Sigmoid colon (tissue), 7 donors: ENCODE data around the gene KLHL29. TPM values are rescaled to one million over a fixed set of nuclear protein-coding genes. Genes with fewer than 3 reads are reported as not detected.
"Not testable (repeated sequence)": the region's sequence is repeated elsewhere in the genome, so short reads cannot be mapped to it uniquely, and the experiment has no call there.

ENCODE experiments used
- DNase-seq: peaks from one replicate; pipeline ENCODE4 v3.0.0-alpha.2; 2019
- H3K27ac ChIP-seq, 4 donors: fragments of 200-600 bp; sonication (generic); one replicate each; pipeline ENCODE4 v1.5.1; 2016 to 2019; ENCODE audit warnings: mild to moderate bottlenecking in 1 of 4
- H3K27me3 ChIP-seq, 3 donors: fragments of 200-600 bp; sonication (generic); one replicate each; pipeline ENCODE4 v1.5.1; 2019; ENCODE audit warnings: mild to moderate bottlenecking in 1 of 3
- H3K36me3 ChIP-seq, 4 donors: fragments of 200-600 bp; sonication (generic); one replicate each; pipeline ENCODE4 v1.5.1; 2016 to 2019
- H3K4me1 ChIP-seq, 4 donors: fragments of 200-600 bp; sonication (generic); one replicate each; pipeline ENCODE4 v1.5.1; 2017 to 2019
- H3K4me3 ChIP-seq, 4 donors: fragments of 200-600 bp; sonication (generic); one replicate each; pipeline ENCODE4 v1.5.1; 2017 to 2019; ENCODE audit warnings: mild to moderate bottlenecking in 2 of 4, moderate library complexity in 1 of 4
- H3K9me3 ChIP-seq, 4 donors: fragments of 200-600 bp in 3 of 4; sonication (generic) in 3 of 4; one replicate each; pipeline versions ENCODE4 v1.5.1 to v1.6.1; 2013 to 2019
- EP300 ChIP-seq, 4 donors: sonication (generic); formaldehyde crosslinking; IDR thresholded peaks; one replicate each; pipeline ENCODE4 v1.6.1; 2017; ENCODE audit warnings: antibody characterized with exemption in 4 of 4
- POLR2A ChIP-seq, 2 donors: fragments of 450-650 bp; IDR thresholded peaks; one replicate each; pipeline ENCODE4 v1.6.1; 2016; ENCODE audit warnings: antibody characterized with exemption in 2 of 2, mild to moderate bottlenecking in 2 of 2, moderate library complexity in 2 of 2
- POLR2AphosphoS5 ChIP-seq, 4 donors: sonication (generic); formaldehyde crosslinking; IDR thresholded peaks; one replicate each; pipeline ENCODE4 v1.6.1; 2017; ENCODE audit warnings: antibody characterized with exemption in 4 of 4
- WGBS, 2 donors: extraction: QIAGEN DNeasy Blood & Tissue Kit; methylation state at CpG; one replicate each; pipeline ENCODE4 v1.1.7; 2013; 5-methylcytosine and 5-hydroxymethylcytosine counted together
- intact Hi-C: fragments of 100-400 bp; cut with DNase I; formaldehyde crosslinking; loops from one replicate; pipeline ENCODE4 v1.15.1; 2023
- polyA plus RNA-seq, 3 donors: library from polyadenylated mRNA; stranded (reverse); fragments of 200-250 nt; gene quantifications; one replicate each; pipeline ENCODE4 v1.2.3, GENCODE V29; 2013
- total RNA-seq, 4 donors: library from RNA; depleted of rRNA; stranded (reverse); fragments of >200 nt; gene quantifications; one replicate each; pipeline ENCODE4 v1.1.0, GENCODE V29; 2016
- TF ChIP-seq, protein P1 (sequence below), 4 experiments: fragments of 450-650 bp in 3 of 4; fragments of 200-600 bp in 1 of 4; IDR thresholded peaks; one replicate each; pipeline ENCODE4 v1.5.1; 2016 to 2019; ENCODE audit warnings: antibody characterized with exemption in 4 of 4, mild to moderate bottlenecking in 3 of 4, moderate library complexity in 2 of 4
- donor health status: healthy with polysubstance abuse.
- donor health status: Bipolar disorder and iron deficiency.
- donor health status: healthy.

The KLHL29 gene
- total and polyA plus RNA-seq, 7 donors, result 0.46 to 25.5 (median 6.3) TPM

DNA sequence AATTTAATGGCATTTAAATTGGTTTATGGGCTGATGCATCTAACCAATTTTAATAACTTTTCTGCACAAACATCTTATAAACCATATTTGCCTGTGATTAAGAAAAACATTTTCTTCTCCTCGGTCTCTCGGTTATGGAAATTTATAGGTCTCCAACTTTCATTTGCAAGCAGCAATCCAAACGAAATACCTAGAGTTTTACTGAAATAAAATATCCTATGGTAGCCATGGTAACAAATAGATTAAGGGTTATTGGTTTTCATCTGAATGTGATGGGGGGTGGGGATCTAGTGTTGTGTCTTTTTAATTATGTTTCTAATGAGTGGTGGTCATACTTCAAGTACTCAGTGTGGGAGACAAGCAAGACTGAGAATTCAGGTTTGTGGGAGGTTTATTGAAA, 2.9 kb downstream of the KLHL29 start:
- Histone ChIP-seq H3K27ac (no peak overlapping the region), H3K27me3 (no peaks in the 10 kb centered on the region), H3K4me3 (no peak overlapping the region), H3K9me3 (no peaks in the 10 kb centered on the region), H3K4me1 (peaks cover 0 to 26% (median 15%) of the 10 kb centered on the region in 4 donors), H3K36me3 (no peaks in the 10 kb centered on the region)
- intact Hi-C loops, result loop anchor here (1.0 to 10.0 kb wide), 4 partner anchors 9 to 537 kb away; partner anchors contain the start of gene ATAD2B
- TF ChIP-seq EP300 (IDR thresholded peaks at IDR 0.05) (no peak), POLR2AphosphoS5 (IDR thresholded peaks at IDR 0.05) (no peak), POLR2A (IDR thresholded peaks at IDR 0.05) (no peak)
- TF ChIP-seq, protein P1, sequence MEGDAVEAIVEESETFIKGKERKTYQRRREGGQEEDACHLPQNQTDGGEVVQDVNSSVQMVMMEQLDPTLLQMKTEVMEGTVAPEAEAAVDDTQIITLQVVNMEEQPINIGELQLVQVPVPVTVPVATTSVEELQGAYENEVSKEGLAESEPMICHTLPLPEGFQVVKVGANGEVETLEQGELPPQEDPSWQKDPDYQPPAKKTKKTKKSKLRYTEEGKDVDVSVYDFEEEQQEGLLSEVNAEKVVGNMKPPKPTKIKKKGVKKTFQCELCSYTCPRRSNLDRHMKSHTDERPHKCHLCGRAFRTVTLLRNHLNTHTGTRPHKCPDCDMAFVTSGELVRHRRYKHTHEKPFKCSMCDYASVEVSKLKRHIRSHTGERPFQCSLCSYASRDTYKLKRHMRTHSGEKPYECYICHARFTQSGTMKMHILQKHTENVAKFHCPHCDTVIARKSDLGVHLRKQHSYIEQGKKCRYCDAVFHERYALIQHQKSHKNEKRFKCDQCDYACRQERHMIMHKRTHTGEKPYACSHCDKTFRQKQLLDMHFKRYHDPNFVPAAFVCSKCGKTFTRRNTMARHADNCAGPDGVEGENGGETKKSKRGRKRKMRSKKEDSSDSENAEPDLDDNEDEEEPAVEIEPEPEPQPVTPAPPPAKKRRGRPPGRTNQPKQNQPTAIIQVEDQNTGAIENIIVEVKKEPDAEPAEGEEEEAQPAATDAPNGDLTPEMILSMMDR (IDR thresholded peaks at IDR 0.05), result no peak
- WGBS, 2 donors, result 73 to 75% methylated on average over 3 of the region's 3 CpGs
- no peak for DNase-seq

DNA sequence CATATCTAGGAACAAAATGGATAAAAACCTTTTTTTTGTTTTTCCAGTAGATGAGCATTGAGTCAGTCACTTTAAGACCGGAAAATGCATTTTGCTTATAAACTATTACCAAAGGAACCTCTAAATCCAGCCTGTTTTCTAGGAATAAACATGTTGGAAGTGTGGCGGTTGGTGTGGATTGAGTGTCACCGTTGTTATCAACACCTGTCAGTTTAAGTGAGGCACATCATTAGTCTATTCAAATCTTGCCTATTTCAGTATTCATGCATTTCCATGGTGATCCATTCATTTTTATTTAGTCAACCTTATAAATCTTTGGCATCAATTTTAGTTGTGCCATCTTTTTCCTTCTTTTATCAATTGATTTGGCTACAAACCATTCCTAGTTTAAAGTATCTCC, 3.3 kb downstream of the KLHL29 start:
- intact Hi-C loops, result loop anchor here (1.0 to 10.0 kb wide), 4 partner anchors 9 to 537 kb away; partner anchors contain the start of gene ATAD2B
- WGBS, 2 donors, result 91 to 95% methylated on average over 3 of the region's 3 CpGs
- Histone ChIP-seq H3K27ac (no peak overlapping the region), H3K4me1 (peaks cover 0 to 30% (median 17%) of the 10 kb centered on the region in 4 donors), H3K27me3 (no peaks in the 10 kb centered on the region), H3K36me3 (no peaks in the 10 kb centered on the region), H3K9me3 (no peaks in the 10 kb centered on the region), H3K4me3 (no peak overlapping the region)
- no peak for DNase-seq
- TF ChIP-seq POLR2AphosphoS5 (IDR thresholded peaks at IDR 0.05) (no peak), POLR2A (IDR thresholded peaks at IDR 0.05) (no peak), EP300 (IDR thresholded peaks at IDR 0.05) (no peak)
- TF ChIP-seq, protein P1 (IDR thresholded peaks at IDR 0.05), result no peak

DNA sequence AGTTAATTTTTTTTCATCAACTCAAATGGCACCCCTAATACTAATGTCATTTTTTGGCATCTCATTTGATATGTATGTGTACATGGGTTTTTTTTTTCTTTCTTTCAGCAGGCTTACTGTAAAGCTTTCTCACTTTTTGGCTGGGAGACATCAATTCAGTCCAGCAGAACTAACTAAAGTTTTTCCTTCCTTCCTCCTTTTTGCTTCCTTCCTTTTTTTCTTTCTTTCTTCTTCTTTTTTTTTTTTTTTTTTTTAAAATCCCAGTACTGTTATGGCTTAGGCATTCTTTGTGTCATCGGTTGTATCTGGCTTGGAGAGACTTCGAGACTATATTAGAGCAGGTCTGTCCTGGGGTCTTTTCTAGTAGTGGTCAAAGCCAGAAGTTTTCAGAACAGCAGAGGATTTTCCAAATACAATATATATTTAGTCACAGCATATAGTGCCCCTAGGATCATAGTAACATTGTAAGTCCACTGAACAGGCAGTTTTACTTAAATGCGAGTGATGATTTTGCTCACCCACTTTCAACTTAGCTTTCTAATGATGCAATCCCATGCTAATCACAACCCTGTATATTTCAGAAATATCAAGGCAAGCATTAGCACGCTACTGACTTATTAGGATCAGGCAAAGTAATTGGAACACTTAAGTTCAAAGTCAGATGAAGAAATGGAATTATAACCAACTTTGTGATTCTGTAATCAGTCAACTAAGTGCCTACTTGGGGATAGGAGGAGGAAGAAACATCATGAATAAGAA, 4.0 kb downstream of the KLHL29 start:
- TF ChIP-seq POLR2A (IDR thresholded peaks at IDR 0.05) (no peak), POLR2AphosphoS5 (IDR thresholded peaks at IDR 0.05) (no peak), EP300 (IDR thresholded peaks at IDR 0.05) (no peak)
- TF ChIP-seq, protein P1 (IDR thresholded peaks at IDR 0.05), result no peak
- DNase-seq, result no peak
- no peaks in the 10 kb centered on the region for H3K36me3 ChIP-seq
- intact Hi-C loops, result loop anchor here (1.0 to 10.0 kb wide), 4 partner anchors 8 to 536 kb away; partner anchors contain the start of gene ATAD2B
- no peak overlapping the region for H3K27ac ChIP-seq
- no peak overlapping the region for H3K4me3 ChIP-seq
- no peaks in the 10 kb centered on the region for H3K27me3 ChIP-seq
- WGBS, 2 donors, result 95% methylated on average over 4 of the region's 4 CpGs
- H3K4me1 ChIP-seq, result peaks cover 0 to 36% (median 19%) of the 10 kb centered on the region in 4 donors
- no peaks in the 10 kb centered on the region for H3K9me3 ChIP-seq

DNA sequence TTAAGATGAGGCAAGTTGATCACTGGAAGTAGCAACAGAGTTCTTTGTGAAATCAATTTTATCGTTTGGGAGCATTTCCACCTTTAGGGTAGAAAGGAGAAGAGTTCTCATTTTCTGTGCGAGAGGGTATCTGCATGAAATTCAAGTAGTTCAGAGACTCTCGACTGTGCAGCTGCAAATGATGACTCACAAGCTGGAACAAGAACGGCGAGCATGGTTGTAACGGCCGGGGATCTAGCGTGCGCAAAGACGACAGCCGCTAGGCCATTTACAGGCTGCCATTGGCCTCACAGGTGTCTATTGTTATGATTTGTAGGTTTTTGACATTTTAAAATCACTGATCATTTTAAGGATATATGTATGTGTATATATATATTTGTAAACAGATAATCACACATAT, 5.2 kb downstream of the KLHL29 start:
- 66 to 74% methylated on average over 11 of the region's 11 CpGs for WGBS, 2 donors
- no peaks in the 10 kb centered on the region for H3K9me3 ChIP-seq
- no peak for TF ChIP-seq POLR2AphosphoS5 (IDR thresholded peaks at IDR 0.05)
- TF ChIP-seq, protein P1 (IDR thresholded peaks at IDR 0.05), result no peak
- TF ChIP-seq POLR2A (IDR thresholded peaks at IDR 0.05), result no peak
- TF ChIP-seq EP300 (IDR thresholded peaks at IDR 0.05), result no peak
- H3K27ac ChIP-seq, result no peak overlapping the region
- no peak for DNase-seq
- peaks cover 0 to 36% (median 12%) of the 10 kb centered on the region in 4 donors for H3K4me1 ChIP-seq
- H3K36me3 ChIP-seq, result no peaks in the 10 kb centered on the region
- intact Hi-C loops, result no loop called here
- H3K27me3 ChIP-seq, result no peaks in the 10 kb centered on the region
- H3K4me3 ChIP-seq, result no peak overlapping the region

DNA sequence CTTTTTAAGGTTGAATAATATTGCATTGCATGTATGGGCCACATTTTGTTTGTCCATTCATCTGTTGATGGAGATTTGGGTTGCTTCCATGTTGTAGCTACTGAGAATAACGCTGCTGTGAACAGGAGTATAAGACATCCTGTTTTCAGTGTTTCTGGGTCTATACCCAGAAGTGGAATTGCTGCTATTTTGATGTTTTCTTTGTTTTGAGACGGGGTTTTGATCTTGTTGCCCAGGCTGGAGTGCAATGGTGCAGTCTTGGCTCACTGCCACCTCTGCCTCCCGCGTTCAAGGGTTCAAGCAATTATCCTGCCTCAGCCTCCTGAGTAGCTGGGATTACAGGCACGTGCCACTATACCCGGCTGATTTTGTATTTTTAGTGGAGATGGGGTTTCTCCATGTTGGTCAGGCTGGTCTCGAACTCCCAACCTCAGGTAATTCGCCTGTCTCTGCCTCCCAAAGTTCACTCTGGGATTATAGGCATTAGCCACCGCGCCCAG, 6.3 kb downstream of the KLHL29 start:
- DNase-seq, H3K27me3 ChIP-seq, H3K4me3 ChIP-seq, H3K9me3 ChIP-seq, intact Hi-C loops, H3K27ac ChIP-seq, H3K36me3 ChIP-seq: not testable (repeated sequence)
- peaks cover 0 to 36% (median 12%) of the 10 kb centered on the region in 4 donors for H3K4me1 ChIP-seq
- 87% methylated on average over 10 of the region's 10 CpGs for WGBS, 2 donors
